VCaP (cell line): ENCODE measurements around the gene MCCD1.

Experiments
- H3K27ac ChIP-seq: fragments of 450-650 bp; 2 replicates; pipeline ENCODE4 v1.5.1; 2017
- CTCF ChIP-seq: fragments of 450-650 bp; conservative IDR thresholded peaks from 2 replicates; pipeline ENCODE4 v1.5.1; 2017; ENCODE audit warnings: mild to moderate bottlenecking, moderate library complexity

MCCD1 gene

GRCh38 chr6:31577579-31577966, 48.8 kb downstream of the MCCD1 start:
- H3K27ac ChIP-seq = no peak overlapping the region
- TF ChIP-seq CTCF = no peak

- H3K27ac ChIP-seq = no peak overlapping the region
- TF ChIP-seq CTCF = no peak
Measured at GRCh38 chr6:31578184-31579118, 49.7 kb downstream of the MCCD1 start.

GRCh38 chr6:31579119-31579505, 50.4 kb downstream of the MCCD1 start:
- no peak overlapping the region for H3K27ac ChIP-seq
- no peak for TF ChIP-seq CTCF
